NT2/D1 (cell line): ENCODE results near the gene BMP10.

Source experiments
- SUZ12 ChIP-seq: IDR thresholded peaks from 2 replicates; pipeline ENCODE4 v1.6.1; 2011; ENCODE audit not compliant: insufficient read length, insufficient read depth; ENCODE audit errors: extremely low read depth
- YY1 ChIP-seq: IDR thresholded peaks from 2 replicates; pipeline ENCODE4 v1.6.1; 2011; ENCODE audit not compliant: insufficient read length, insufficient read depth
- ZNF274 ChIP-seq: IDR thresholded peaks from 2 replicates; pipeline ENCODE4 v1.6.1; 2011; ENCODE audit warnings: mild to moderate bottlenecking, low read depth, low read length

- TF ChIP-seq YY1: no peak
- TF ChIP-seq ZNF274: no peak
- TF ChIP-seq SUZ12: no peak
Measured at GRCh38 chr2:68885074-68885810, 14.0 kb upstream of the BMP10 start.
